NCI-H82 (cell line): Measurements from ENCODE around the gene PTPRM.

Experiments used
- DNase-seq: peaks from one replicate; lab custom pipeline; 2025; lab: John Stamatoyannopoulos, UW

PTPRM gene

GRCh38 chr18:8286303-8286702, 719.2 kb downstream of the PTPRM start:
- peak; percentile 4 for DNase-seq

GRCh38 chr18:8287196-8287885, 720.2 kb downstream of the PTPRM start:
- no peak for DNase-seq

DNA sequence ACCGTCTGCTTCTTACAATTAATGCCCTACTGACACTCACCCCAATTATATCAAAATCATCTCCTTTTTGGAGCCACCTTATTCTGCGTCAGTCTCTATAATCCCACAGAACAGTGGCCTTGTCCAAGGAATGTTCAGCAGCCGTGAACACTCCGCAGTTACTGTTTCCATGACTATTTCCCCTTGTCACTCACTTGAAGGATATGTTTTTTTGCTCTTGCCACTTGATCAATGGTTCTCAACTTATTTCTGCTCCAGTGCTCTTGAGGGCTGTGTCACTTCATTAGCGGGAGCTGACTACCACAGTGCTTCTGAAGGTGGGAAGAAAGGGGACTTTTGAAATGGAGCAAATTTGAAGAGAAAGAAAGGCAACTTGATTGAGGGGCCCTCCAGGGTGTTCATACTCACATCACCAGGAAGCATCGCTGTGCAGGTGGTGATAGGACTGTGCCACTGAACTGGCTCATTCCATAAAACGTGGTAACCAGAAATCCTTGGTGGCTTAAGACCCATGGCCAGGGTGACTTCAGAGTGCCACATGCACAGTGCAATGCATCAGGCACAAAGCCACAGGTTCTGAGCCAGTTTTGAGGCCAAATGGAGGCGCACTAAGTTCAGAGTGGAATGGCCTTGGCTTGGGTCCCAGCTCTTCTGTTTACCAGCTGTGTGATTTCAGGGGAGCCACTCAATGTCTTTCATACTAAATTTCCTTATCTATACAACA, 721.5 kb downstream of the PTPRM start:
- no peak for DNase-seq

DNA sequence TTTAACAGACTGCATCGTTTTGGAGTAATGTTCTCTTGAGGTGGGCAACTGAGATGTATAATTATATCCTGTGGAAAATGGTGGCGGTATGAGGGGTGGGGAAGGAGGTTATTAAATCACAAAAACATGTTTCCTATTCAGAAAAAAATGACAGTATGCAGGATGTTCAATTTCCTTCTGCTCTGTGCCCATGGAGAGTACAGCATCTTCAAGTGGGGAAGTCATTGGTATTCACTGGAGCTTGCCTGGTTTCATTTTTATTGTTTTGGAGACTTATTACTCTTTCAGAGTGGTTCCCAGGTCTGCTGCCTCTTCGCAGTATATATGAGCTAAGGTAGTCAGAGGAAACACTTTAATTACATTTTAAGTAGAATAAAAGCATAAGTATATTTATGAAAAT, 723.3 kb downstream of the PTPRM start:
- DNase-seq, result no peak

GRCh38 chr18:8290913-8291312, 723.8 kb downstream of the PTPRM start:
- no peak for DNase-seq

GRCh38 chr18:8293184-8293583, 726.1 kb downstream of the PTPRM start:
- no peak for DNase-seq

DNA sequence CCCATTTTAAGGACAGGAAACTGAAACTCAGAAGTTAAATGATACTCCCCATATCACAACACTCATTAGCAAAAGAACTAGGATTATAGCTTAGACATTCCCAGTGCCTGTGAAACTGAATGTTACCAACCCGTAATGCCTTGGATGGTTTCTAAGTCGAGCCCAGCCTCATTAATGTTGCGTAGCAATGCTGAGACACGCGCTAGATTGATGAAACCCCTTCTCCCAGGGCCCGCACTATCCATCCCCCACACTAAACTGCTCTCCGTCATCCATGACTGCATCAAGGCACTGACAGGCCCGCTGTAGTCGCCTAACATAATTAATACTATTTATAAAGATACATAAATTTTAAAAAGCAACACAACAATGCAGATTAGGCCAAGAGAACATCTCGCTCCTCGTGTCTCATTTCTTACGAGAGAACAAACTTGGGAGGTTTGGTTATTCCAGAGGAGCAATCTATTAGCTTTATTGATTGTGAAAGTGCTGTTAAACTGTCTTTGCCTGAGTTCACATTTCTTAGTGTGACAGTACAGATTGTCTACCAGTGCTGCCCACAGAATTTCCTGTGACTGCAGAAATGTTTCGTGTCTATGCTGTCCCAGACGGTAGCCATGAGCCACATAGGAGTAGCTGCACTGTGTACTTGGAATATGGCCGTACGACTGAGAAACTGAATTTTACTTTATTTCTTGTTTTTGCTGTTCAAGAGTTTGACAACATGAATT, 729.9 kb downstream of the PTPRM start:
- DNase-seq, result no peak

GRCh38 chr18:8298186-8298585, 731.1 kb downstream of the PTPRM start:
- no peak for DNase-seq

- no peak for DNase-seq
These were observed 732.2 kb downstream of the PTPRM start for GRCh38 chr18:8299054-8299980.

DNA sequence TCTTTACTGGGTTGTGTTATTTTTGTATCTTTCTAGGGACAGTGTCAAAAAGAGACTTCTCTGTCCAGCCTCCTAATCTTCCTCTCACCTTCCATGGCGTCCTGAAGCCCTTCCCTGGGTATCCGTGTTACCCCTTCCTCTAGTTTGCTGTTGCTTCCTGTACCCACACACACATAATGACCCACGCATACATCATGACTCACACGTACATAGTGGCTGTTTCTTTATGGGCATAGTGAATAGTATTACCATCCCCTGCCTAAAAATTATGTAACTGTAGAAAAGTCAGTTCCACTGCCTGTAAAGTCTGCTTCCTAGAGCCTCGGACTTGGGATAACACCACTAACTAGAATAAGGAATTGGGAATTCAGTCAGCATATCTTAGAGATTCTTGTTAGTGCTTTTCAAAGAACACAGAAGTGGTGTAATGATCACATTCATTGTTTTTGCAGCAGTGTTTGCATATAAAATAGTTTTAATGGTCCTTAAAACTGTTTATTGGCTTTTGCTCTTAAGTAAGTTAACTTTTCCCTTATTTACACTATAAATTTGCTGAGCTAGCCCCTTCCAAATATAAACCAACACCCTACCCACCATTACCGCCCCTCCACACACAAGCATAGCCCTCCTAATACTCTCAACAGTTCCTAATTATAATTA, 733.8 kb downstream of the PTPRM start:
- DNase-seq, result no peak

DNA sequence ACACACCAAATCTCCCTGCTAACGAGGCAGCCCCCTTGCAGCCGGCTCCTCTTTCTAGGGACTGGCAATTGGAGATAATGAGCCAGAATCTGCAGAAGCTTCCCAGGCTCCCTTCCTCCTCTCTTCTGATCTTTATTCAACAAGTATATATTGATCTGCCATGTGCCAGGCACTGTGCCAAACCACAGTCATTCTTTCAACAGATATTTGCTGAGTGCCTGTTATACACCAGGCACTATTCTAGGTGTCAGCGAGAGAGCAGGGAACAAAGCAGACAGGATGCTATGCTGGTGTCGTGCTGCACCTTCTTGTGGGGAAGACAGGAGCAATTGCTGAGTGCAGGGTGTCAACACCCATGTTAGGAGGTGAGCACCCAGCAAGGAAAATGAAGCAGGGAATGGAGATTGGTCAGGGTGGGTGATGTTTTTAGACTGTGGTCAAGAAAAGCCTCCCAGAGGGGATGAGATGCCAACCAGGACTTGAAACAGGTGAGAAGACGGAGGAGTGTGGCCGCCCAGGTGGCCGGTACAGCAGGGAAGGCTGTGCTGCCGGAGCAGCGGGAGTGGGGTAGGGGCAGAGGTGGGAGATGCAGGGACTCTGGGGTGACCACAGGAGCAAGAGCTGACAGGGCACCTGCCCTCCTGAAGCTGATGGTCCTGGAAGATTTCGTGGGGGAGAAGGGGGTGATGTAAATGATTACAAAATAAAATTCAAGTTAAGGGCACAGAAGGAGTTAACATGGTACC, 734.5 kb downstream of the PTPRM start:
- peak; percentile 49 for DNase-seq

GRCh38 chr18:8303151-8303755, 736.1 kb downstream of the PTPRM start:
- DNase-seq, result no peak

- no peak for DNase-seq
These were observed 740.8 kb downstream of the PTPRM start for GRCh38 chr18:8307960-8308359.

GRCh38 chr18:8313043-8313442, 745.9 kb downstream of the PTPRM start:
- DNase-seq, result no peak

- no peak for DNase-seq
These were observed 747.0 kb downstream of the PTPRM start for GRCh38 chr18:8314124-8314523.

- no peak for DNase-seq
These were observed 752.8 kb downstream of the PTPRM start for GRCh38 chr18:8319798-8320489.

- no peak for DNase-seq
These were observed 755.4 kb downstream of the PTPRM start for GRCh38 chr18:8322486-8322885.

DNA sequence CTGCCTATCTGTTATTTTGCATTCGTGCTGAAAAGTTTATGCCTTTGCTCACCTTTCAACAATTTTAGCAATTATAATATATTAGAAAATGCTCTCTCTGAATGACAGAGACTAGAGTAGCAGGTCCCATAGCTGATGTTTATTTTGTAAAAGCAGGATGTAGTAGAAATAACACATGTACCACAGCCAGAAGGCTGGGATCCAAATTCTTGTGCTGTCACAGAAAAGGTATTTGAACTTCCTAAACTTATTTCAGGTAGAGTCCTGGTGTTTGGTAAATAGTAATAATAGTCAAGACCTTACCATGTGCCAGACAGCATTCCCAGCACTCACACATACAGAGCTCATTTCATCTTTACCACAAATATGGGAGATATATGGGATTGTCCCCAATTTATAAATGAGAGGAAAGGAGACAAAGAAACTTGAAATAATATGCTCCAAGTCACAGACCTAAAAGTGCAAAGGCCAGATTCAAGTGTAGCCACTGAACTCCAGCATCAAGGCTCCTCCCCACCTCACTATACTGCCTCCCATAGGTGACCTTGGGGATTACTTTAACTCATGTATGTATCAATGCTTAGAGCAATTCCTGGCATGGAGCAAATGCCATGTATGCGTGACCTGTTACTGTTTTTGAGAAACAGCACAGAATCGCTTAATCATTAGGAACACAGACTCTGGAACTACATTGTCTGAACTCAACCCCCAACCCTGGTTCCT, 757.4 kb downstream of the PTPRM start:
- DNase-seq, result no peak
